Fibroblast of gingiva (primary cell): ENCODE results near the gene NPAS1.
A peak's percentile ranks its signal among the peaks of the same experiment; 100 is the strongest.
"Not testable (repeated sequence)": the region's sequence is repeated elsewhere in the genome, so short reads cannot be mapped to it uniquely, and the experiment has no call there.

Experiments used
- DNase-seq: peaks from one replicate; pipeline ENCODE4 v3.0.0-alpha.2; 2011; ENCODE audit warnings: low read depth

The NPAS1 gene

GRCh38 chr19:47047763-47048405 is 28.2 kb downstream of the NPAS1 start:
- peak; percentile 91 for DNase-seq

GRCh38 chr19:47049307-47049700 is 29.7 kb downstream of the NPAS1 start:
- DNase-seq, result peak; percentile 33

- DNase-seq, result not testable (repeated sequence)
These were observed 30.9 kb downstream of the NPAS1 start for GRCh38 chr19:47050562-47050961.

- no peak for DNase-seq
These were observed 36.8 kb downstream of the NPAS1 start for GRCh38 chr19:47056411-47056810.

GRCh38 chr19:47057328-47057727 is 37.7 kb downstream of the NPAS1 start:
- no peak for DNase-seq

GRCh38 chr19:47058621-47059022 is 39.0 kb downstream of the NPAS1 start:
- DNase-seq, result no peak

GRCh38 chr19:47063874-47064273 is 44.2 kb downstream of the NPAS1 start:
- no peak for DNase-seq

GRCh38 chr19:47065242-47065641 is 45.6 kb downstream of the NPAS1 start:
- DNase-seq, result no peak

- no peak for DNase-seq
These were observed 47.0 kb downstream of the NPAS1 start for GRCh38 chr19:47066376-47067214.

- DNase-seq, result no peak
These were observed 47.7 kb downstream of the NPAS1 start for GRCh38 chr19:47067215-47067847.

GRCh38 chr19:47068246-47068645 is 48.6 kb downstream of the NPAS1 start:
- DNase-seq, result no peak

- no peak for DNase-seq
These were observed 49.3 kb downstream of the NPAS1 start for GRCh38 chr19:47068876-47069406.

- no peak for DNase-seq
These were observed 50.2 kb downstream of the NPAS1 start for GRCh38 chr19:47069795-47070194.

GRCh38 chr19:47070756-47071155 is 51.1 kb downstream of the NPAS1 start:
- DNase-seq, result no peak

- no peak for DNase-seq
These were observed 52.1 kb downstream of the NPAS1 start for GRCh38 chr19:47071731-47072130.

GRCh38 chr19:47072323-47072722 is 52.7 kb downstream of the NPAS1 start:
- no peak for DNase-seq

- no peak for DNase-seq
These were observed 53.9 kb downstream of the NPAS1 start for GRCh38 chr19:47073574-47073973.

GRCh38 chr19:47074621-47075020 is 55.0 kb downstream of the NPAS1 start:
- no peak for DNase-seq

GRCh38 chr19:47075179-47075810 is 55.7 kb downstream of the NPAS1 start:
- DNase-seq, result no peak

GRCh38 chr19:47075941-47076340 is 56.3 kb downstream of the NPAS1 start:
- peak; percentile 12 for DNase-seq

GRCh38 chr19:47078351-47078750 is 58.7 kb downstream of the NPAS1 start:
- not testable (repeated sequence) for DNase-seq

- no peak for DNase-seq
These were observed 61.5 kb downstream of the NPAS1 start for GRCh38 chr19:47081095-47081494.
